Neural progenitor cell (in vitro differentiated cells): ENCODE data around the gene GAD1.

Source experiments
- EZH2 ChIP-seq: fragments of 200-600 bp; sonication (generic); IDR thresholded peaks from 2 replicates; pipeline ENCODE4 v1.6.1; 2017; ENCODE audit warnings: antibody characterized with exemption, mild to moderate bottlenecking, moderate library complexity
- EZH2phosphoT487 ChIP-seq: fragments of 200-600 bp; sonication (generic); IDR thresholded peaks from 2 replicates; pipeline ENCODE4 v1.6.1; 2017; ENCODE audit warnings: antibody characterized with exemption

- TF ChIP-seq EZH2phosphoT487 (no peak), EZH2 (no peak)
These were observed 46.6 kb upstream of the GAD1 start, which contains the start of gene ERICH2 for GRCh38 chr2:170770008-170770605.
